HG03060 (cell line): ENCODE measurements around the gene BAZ2B.

Experiments used
- ATAC-seq: cut with Tn5 transposase; IDR thresholded peaks from one replicate; pipeline ENCODE4 v1.9.1; 2021; ENCODE audit warnings: low read depth, moderate number of reproducible peaks; ENCODE audit not compliant: unreplicated experiment

Gene BAZ2B

DNA sequence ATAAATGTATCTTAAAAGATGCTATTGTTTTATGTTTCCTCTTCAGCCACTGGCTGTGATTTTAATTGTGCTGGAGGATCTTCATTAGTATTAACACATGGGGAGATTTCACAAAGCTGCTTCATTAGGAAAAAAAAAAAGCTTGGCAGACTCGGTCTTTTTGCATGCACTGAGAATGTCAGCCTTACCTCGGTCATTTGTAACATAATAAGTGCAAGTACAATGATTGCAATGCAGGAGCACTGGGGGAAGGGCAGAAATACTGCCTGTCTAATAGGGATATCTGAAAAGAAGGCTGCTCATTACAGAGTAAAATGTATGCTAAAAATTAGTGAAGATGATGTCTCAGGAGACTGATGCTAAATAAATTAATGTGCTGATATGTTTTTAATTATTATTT lies 1.3 kb upstream of the BAZ2B start:
- no peak for ATAC-seq

DNA sequence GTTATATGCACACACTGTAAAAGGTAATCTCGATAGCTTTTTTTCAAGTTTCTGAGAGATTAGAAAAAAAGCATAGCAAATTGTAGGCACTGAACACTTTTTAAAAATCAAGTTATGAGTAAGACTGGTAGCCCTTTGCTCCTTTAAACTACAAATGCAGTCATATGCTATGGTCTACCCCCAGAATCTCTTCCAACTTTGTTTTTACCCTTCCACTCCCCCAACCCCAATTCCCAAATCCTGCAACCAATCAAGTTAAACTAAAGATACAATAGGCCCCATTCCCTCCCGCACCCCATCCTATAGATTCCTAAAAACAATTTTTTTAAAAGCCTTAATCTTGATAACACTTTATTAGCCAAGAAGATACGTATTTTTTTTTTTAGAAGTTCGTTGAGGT lies 752 bp upstream of the BAZ2B start:
- no peak for ATAC-seq

DNA sequence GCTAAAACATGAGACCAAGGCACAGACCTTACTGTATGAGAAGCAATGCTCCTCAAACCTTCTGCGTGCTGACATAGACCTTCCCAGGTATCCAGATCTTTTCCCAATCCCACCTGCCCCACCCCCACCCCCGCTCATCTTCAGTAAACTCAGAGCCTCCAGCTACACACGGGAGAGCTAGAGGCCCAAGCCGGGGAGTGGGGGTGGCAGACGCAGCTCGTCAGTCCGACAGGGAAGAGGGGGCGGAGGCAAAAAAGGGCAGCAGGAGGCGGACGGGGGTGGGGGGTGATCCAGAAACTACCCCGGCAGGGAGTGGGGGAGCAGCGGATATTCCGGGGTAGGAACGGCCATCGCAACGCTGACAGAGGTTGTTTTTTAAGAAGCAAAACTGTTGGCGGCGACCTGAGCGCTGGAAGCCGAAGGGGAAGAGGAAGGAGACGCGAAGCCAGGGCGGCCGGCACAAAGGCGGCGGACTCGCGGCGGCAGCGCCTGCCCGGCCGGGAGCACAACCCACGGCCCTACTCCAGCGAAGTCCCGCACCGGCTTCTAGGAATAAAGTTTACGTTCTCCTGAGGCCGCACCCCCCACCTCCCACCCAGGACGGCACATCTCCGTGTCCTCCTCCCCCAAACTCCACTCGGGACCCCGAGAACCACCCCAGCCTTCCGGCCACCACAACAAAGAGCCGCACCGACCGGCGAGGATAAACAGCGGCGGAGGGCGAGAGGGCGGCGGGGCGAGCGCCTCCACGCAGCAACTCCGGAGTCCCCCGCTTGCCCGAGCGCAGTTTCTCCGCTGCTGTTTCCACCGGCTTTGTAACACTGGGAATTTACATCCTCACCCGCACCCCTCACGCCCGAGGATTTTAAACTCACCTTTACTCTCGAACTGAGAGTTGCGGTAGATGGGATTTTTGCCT lies 722 bp downstream of the BAZ2B start:
- ATAC-seq, result peak; percentile 43

DNA sequence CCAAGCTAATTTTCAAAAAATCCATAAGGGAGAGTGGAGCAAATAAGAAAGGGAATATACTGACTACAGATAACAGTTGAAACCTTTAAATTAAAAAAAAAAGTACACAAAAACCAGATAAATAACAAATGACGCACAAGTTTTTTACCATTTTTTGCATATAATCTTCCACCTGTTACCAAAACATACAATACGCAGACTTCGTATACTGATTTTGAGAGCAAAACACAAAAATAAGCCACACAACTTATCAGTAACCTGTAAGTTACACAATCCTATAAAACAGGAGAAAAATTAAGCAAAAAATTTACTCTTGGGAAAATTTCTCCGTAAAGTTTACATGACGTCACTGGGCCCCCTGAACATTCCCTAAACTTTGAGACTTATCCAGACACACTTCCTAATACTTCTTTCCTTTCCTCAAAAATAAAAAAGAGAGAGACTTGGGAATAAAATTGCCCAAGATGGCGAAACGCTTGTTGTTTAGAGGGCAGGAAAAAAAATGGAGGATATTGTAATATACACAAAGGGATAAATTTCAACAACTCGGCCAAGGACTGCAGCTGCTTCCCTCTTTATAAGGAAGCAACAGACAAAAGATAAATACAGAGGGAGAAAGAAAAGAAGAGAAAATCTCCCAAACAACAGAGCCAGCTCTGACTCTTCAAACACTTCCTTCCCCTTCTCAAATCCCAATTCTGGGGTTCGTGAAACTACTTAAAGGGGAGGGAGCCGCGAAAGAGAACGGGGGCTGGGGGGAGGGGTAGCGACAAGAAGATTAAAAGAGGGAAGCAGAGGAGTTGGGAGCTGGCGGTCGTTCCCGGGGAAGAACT lies 1.6 kb downstream of the BAZ2B start:
- ATAC-seq, result no peak

DNA sequence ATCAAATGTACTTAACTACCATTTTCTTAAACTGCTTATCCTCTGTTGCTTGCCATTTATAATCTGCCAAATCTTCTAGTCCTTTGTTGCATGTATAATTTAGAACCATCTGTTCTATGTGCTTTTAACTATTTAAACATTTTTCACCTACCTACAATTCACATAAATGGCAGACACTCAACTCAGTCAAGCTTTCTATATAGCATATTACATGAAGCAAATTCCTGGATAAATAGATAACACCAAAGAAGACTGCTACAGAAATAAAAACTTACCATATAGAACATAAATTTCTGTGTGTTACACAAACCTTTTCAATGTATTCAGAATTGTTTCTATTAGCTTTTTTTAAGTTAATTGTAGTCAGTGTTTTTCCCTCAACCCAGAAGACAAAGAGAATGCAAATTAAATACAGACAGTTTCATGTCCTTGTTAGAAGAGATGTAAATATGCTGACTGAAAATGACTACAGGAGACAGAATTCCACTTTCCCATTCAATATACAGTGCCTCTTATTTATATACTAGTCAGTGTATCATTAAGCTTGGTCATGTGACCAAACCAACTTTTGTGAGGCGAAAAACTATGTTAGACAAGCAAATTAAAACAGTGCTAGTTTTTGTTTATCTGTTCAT lies 2.6 kb downstream of the BAZ2B start:
- ATAC-seq, result no peak

DNA sequence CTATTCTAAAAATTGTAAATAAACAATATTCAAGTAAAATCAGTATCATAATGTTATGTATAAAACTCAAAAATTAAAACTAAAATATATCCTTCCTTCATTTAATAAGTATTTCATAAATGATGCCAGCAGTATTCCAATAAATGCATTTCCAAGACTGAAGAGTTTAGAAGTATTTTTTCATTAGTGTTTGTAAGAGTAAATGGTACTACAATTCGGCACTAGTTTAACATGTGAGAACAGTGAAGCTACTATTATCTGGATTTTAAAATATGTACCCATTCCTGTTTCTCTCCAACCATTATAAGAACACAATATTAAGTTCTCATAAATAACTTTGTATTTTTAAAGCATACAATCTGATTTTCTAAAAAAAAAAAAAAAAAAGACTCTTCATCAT lies 3.3 kb downstream of the BAZ2B start:
- no peak for ATAC-seq

DNA sequence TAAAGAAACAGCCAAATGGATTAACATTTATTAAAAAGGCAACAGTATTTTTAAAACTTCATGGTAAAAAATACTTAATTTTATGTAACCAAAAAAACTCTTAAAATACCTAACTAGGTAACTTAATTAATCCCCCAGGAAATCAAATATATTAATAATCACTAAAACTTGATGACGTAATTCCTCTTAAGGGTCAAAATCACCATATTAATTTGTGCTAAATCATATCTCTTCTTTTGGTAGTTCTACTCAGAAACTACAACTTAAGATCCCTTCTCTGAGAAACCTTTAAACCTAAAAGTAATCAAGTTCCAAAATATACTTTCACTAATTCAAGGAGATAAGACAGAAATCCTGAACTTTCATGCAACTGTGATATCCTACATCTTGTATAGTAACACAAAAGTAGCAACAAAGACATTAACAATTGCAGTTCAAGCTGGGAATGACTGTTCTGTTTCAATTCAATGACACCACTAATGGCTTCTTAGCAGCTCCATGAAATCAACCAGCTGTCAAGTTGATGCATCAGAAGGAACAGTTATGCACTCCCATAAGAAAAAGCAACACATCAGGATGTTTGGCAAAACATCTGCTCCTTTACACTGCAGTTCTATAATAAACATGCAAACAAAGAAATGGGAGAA lies 4.0 kb downstream of the BAZ2B start:
- ATAC-seq, result no peak

DNA sequence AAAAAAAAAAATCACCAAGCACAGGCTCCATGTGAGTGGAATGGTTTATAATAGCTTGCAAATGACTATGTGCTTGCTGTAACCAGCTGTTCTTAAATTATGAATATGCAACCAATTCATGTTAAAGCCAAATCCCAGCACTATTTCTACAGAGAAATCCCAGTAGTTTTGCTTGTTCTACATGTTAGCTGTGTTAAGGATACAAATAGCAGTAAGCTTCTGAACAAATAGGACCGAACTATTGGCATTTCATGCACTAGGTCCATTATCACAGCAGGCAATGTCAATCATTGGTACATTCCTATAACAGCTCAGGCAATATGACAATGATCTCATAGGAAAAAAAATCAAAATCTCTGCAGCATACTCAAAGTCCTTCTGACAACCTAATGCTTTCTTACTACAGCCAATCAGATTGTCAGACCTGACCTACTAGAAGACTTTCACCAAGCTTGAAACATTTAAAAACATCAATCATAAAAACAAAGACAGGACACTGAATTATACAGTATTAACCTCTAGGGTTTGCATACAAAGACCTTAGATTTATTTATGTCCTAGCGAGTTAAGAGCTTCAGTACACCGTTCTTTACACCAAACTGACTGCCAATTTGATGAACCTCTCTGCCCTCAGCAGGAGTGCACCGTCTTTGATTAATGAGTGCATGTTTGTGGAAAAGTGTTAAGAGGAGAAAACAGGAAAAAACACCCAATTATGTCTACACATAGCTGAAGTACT lies 6.4 kb downstream of the BAZ2B start:
- ATAC-seq, result no peak

DNA sequence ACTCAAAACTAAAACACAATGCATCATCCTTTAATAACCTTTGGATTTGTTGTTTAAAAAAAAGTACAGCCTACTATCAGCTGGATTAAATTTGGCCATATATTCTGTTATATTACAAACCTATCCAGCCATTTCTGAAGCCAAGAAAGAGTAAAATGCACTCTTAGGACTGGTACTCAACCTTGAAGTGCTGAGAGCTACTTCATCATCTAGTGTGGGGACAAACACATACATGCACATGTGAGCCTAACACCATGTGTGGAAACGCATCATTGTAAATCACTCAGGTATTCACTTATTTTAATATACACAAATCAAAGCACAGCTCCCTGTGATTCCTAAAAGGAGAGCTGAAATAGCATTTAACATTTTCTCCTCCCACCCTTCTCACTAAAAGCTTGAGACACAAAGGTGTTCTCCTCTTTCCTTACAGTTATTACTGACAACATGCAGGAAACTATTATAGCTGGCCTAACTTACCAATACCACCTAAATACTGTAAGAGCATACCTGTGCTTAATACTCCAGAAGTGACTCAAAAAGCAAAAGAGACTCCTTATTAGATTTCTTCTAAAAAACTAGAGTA lies 7.5 kb downstream of the BAZ2B start:
- ATAC-seq, result no peak

DNA sequence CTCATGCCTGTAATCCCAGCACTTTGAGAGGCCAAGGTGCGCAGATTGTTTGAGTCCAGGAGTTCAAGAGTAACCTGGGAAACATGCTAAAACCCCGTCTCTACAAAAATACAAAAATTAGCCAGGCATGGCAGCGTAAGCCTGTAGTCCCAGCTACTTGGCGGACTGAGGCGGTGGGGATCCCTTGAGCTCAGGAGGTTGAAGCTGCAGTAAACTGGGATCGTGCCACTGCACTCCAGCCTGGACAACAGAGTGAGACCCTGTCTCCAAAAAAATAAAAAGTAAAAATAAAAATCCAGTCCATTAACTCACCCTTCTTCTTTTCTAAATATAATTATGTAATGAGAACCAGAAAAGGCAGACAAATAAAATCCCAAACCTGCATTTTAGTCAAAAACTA lies 8.2 kb downstream of the BAZ2B start:
- no peak for ATAC-seq

DNA sequence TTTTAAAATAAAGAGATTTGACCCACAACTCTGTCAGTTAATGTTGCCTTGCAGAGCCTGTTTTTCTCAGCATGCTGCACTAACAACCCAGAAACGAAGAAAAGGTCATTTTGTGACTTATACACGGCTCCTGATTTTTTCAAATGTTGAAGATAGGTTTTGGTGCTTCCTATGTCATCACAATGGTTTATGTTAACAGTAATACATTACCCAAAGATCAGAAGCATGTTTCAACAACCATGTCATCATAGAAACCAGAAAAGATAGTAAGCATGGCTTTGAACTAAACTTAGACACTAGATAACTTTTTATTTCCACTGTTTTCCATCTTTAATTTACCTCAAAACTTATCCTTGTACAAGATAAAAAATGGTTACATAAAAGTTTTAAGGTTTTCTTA lies 10.1 kb downstream of the BAZ2B start:
- ATAC-seq, result no peak

DNA sequence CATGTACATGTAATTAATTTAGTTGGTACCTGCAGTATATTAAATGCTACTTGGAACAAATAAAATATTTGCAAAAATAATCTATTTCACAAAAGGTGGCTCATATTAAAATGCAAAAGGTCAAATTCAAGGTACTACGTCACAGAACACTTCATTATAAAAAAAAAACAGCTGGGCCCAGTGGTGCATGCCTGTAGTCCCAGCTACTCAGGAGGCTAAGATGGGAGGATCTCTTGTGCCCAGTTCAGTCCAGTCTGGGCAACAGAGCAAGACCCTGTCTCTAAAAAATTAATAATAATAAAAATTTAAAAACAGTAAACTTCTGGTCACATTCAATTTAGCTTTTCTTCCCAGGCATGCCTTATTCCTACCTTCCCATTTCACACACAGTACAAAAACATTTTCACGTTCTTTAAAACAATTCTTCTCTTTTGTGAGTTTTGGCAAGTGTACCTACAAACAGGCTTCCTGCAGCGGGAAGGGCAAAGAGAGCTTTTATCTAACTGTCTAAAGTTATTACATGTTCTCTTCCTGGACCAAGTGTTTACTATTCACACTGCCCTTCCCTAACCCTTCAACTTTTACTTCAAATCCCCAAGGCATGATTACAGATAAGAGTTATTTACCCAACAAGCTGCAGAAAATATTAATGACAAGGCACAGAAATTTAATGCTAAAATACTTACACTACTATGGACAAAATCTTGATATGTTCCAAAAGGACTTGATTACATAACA lies 10.7 kb downstream of the BAZ2B start:
- no peak for ATAC-seq

DNA sequence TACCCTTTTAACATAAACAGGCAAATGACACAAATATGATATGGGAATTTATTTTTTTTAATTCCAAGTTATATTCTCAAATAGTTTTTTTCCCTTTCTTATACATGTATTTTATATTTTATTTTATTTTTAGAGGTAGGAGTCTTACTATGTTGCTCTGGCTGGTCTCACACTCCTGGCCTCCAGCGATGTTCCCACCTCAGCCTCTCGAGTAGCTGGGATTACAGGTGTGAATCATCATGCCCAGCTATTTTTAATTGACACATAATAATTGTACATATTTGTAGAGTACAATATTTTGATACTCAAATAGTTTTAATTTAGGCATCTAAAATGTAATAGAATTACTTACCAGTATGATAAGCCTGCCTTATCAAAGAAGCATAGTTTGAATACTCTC lies 12.2 kb downstream of the BAZ2B start:
- ATAC-seq, result no peak

DNA sequence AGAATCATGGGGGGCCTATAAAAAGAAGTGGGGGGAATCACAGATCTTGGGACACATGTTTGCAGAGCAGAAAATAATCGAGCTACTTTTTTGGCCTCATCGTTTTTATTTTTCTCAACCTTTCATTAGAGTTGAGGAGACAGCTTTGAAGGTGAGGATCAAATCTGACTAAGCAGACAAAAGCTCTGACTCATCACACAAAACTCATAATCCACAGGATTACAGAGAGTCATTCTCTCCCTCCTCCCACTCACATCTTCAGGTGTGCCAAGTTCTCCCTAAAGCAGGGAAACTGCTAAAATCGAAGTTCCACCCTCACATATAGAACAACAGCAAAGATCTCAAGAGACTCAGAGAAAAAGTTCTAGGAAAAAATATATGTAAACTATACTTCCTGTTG lies 15.6 kb downstream of the BAZ2B start:
- ATAC-seq, result no peak

DNA sequence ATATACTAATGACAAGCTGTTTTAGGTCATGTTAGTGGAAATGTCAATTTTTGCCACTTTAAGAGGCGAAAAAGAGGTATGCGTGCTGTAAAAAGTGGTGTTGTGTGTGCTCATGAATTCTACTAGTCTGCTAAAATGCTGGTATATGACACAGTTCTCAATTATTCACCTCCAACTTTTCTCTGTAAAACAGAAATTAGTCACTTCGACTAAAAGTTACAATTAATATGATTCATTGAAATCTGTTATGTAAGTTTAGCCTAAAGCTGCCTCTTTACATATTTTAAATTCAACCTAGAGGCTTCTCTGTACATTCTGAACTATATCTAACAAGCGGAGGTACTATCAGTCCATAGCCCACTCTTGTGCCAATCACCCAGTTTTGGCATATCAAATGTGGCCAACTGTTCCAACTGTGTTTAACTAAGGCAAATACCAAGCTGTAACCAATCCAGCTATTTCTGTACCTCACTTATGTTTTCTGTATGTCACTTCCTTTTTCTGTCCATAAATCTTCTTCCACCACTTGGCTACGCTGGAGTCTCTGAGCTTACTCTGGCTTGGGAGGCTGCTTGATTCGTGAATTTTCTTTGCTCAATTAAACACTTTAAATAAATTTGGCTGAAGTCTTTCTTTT lies 20.8 kb downstream of the BAZ2B start:
- no peak for ATAC-seq

DNA sequence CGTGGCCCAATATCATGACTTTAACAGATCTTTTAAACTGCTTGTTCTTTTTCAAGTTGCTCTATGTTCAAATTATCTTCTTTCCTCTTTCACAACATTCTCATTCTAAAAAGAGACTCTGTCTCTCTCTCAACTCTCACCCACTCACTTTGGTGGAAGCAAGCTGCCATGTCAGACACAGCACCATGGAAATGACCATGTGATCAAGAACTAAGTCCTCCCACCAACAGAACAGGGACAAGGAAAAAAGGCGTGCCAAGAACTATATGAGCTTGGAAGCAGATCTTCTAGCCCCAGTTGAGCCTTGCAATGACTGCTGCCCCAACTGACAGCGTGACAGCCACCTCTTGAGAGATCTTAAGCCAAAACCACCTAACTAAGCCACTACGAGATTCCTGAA lies 23.9 kb downstream of the BAZ2B start:
- no peak for ATAC-seq

DNA sequence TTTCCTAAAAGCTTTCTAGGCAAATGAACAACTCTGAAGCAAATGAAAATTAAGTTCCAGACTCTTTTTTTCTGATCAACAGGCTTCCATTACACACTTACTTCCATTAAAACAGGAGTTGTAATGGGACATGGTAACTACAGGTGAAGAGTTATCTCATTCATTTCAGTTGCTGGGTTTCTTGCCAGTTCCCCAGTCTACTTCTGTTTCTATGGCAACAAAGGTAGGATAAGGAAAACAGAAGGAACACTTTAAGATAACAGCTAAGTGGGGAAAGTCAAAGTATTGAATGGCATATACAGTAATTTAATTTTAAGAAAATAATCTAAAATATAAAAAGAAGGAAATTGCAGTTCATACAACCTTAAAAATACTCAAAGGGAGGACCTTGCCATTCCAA lies 25.1 kb downstream of the BAZ2B start:
- no peak for ATAC-seq

DNA sequence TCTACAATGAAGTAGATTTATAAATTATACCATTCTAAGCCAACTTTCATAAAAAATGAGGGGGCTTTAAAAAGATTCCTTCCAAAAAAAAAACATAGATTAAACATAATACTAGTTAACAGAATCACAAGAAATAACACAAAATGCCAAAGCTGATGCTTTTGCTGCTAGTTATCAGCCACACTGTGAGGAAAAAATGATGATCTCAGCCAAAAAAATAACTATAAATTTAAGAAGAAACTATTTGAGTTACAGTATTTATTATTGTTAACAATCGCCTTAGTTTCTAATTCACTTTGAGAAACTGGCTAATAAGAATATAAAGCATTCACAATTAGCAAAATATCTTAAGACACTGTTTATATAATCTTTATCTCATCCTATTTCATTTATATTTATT lies 27.1 kb downstream of the BAZ2B start:
- no peak for ATAC-seq

DNA sequence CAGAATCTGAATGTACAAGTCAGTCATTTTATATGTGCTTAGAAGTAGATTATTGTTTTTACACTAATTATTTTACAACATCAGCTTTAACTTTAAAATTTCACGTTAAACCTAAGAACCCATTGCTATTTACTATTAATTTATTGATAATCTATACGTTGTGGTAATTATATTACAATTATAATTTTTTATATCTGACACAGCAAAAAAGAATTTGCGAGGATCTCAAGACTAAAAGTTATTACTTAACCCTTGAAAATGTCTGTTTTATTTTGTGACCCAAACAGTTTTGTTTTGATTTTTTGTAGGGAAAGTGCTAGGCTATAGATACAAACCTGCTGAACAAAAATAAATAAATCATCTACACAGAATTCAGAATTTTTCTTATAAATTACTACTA lies 30.3 kb downstream of the BAZ2B start:
- ATAC-seq, result no peak
